ENCODE measurements around the gene PAIP2B. TPM values are rescaled to one million over a fixed set of nuclear protein-coding genes. Genes with fewer than 3 reads are reported as not detected.

Gene PAIP2B
- total RNA-seq, result 20.3 TPM

GRCh38 chr2:71226965-71227560 is at the start of gene PAIP2B:
TSS of gene PAIP2B (minus strand) at chr2:71227103. CDS start at chr2:71202589, 24,514 bp downstream.

Small RNAs within 50 kb of the gene (small RNA-seq; reads per million reads assigned to genes)
- gene AC007881.1, result not detected

Other genes starting within 250 kb of the PAIP2B start
- 0.92 TPM for gene ANKRD53, start 248.5 kb downstream of the PAIP2B start, total RNA-seq
- 19.6 TPM for gene TEX261, start 232.2 kb downstream of the PAIP2B start, total RNA-seq
- 49.1 TPM for gene NAGK, start 158.5 kb downstream of the PAIP2B start, total RNA-seq
- gene MCEE, start 96.9 kb downstream of the PAIP2B start, total RNA-seq, result 9.0 TPM
- 27.7 TPM for gene MPHOSPH10, start 96.5 kb downstream of the PAIP2B start, total RNA-seq
- gene ZNF638, start 104.7 kb upstream of the PAIP2B start, total RNA-seq, result 283 TPM
- gene DYSF, start 226.5 kb upstream of the PAIP2B start, total RNA-seq, result 1.8 TPM

Measured in diencephalon (tissue), 1 donor.